22Rv1 (cell line): ENCODE results near the gene DENND1A.

Experiments
- ZFX ChIP-seq: fragments of 450-650 bp; IDR thresholded peaks from 2 replicates; pipeline ENCODE4 v1.6.1; 2017; ENCODE audit warnings: antibody characterized with exemption, borderline replicate concordance
- TF ChIP-seq, protein P1 (sequence below): fragments of 450-650 bp; IDR thresholded peaks from 2 replicates; pipeline ENCODE4 v1.5.1; 2017; ENCODE audit warnings: mild to moderate bottlenecking

DNA sequence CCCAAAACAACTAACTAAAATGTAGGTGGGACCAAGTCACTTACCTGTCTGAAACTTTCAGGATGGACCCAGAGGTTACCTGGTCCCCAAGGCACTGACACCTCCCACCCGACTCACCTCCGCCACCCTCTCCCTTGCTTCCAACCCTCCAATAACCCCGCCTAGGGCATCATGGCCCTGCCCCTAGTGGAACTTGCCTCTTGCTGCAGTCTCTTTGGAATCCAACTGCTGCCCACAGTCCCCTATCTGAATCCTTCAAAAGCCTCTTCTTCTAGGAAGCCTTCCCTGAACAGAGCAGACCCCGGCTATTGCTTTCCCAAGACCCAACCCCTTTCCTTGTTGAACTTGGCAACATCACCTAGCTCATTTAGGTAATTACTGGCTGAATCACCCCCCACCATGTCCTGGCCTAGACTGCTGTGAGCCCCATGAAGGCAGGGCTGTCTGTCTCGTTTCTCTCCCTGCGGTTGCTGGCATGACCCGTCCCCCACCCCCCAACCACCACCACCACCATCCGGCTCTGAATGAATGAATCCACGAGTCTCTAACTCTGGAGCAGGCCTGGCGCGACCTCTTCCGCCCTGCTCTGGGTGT lies 564.5 kb downstream of the DENND1A start:
- TF ChIP-seq, protein P1, sequence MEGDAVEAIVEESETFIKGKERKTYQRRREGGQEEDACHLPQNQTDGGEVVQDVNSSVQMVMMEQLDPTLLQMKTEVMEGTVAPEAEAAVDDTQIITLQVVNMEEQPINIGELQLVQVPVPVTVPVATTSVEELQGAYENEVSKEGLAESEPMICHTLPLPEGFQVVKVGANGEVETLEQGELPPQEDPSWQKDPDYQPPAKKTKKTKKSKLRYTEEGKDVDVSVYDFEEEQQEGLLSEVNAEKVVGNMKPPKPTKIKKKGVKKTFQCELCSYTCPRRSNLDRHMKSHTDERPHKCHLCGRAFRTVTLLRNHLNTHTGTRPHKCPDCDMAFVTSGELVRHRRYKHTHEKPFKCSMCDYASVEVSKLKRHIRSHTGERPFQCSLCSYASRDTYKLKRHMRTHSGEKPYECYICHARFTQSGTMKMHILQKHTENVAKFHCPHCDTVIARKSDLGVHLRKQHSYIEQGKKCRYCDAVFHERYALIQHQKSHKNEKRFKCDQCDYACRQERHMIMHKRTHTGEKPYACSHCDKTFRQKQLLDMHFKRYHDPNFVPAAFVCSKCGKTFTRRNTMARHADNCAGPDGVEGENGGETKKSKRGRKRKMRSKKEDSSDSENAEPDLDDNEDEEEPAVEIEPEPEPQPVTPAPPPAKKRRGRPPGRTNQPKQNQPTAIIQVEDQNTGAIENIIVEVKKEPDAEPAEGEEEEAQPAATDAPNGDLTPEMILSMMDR, result no peak
- no peak for TF ChIP-seq ZFX
